GM10847 (cell line): Measurements from ENCODE around the gene BRD4.

Experiments
- POLR2A ChIP-seq: IDR thresholded peaks from 2 replicates; pipeline ENCODE4 v1.6.1; 2011; ENCODE audit not compliant: insufficient read length; ENCODE audit errors: extremely low read depth

Gene BRD4

GRCh38 chr19:15298847-15299567 is 33.3 kb downstream of the BRD4 start:
- TF ChIP-seq POLR2A, result no peak

- TF ChIP-seq POLR2A, result no peak
Observed at GRCh38 chr19:15297416-15298224, 34.7 kb downstream of the BRD4 start.

GRCh38 chr19:15296841-15297415 is 35.4 kb downstream of the BRD4 start:
- no peak for TF ChIP-seq POLR2A

- no peak for TF ChIP-seq POLR2A
Observed at GRCh38 chr19:15296353-15296752, 36.0 kb downstream of the BRD4 start.

GRCh38 chr19:15294561-15294990 is 37.8 kb downstream of the BRD4 start:
- TF ChIP-seq POLR2A, result no peak

GRCh38 chr19:15293781-15294491 is 38.4 kb downstream of the BRD4 start:
- TF ChIP-seq POLR2A, result no peak

- TF ChIP-seq POLR2A, result no peak
Observed at GRCh38 chr19:15292847-15293582, 39.3 kb downstream of the BRD4 start.

- no peak for TF ChIP-seq POLR2A
Observed at GRCh38 chr19:15292140-15292539, 40.2 kb downstream of the BRD4 start.

- TF ChIP-seq POLR2A, result no peak
Observed at GRCh38 chr19:15291548-15292021, 40.8 kb downstream of the BRD4 start.

- TF ChIP-seq POLR2A, result no peak
Observed at GRCh38 chr19:15291089-15291488, 41.2 kb downstream of the BRD4 start.

- TF ChIP-seq POLR2A, result no peak
Observed at GRCh38 chr19:15290166-15290565, 42.2 kb downstream of the BRD4 start.

GRCh38 chr19:15289673-15290072 is 42.7 kb downstream of the BRD4 start:
- no peak for TF ChIP-seq POLR2A

GRCh38 chr19:15288146-15288963 is 44.0 kb downstream of the BRD4 start:
- no peak for TF ChIP-seq POLR2A

- TF ChIP-seq POLR2A, result no peak
Observed at GRCh38 chr19:15287496-15287895, 44.8 kb downstream of the BRD4 start.
